Fibroblast of skin of left quadriceps (primary cell): Measurements from ENCODE around the gene OR6Y1.

Source experiments
- DNase-seq, 2 experiments: peaks; one replicate each; pipeline ENCODE4 v3.0.0-alpha.2; 2013; ENCODE audit warnings: low read depth in 2 of 2

OR6Y1 gene, protein sequence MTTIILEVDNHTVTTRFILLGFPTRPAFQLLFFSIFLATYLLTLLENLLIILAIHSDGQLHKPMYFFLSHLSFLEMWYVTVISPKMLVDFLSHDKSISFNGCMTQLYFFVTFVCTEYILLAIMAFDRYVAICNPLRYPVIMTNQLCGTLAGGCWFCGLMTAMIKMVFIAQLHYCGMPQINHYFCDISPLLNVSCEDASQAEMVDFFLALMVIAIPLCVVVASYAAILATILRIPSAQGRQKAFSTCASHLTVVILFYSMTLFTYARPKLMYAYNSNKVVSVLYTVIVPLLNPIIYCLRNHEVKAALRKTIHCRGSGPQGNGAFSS

DNA sequence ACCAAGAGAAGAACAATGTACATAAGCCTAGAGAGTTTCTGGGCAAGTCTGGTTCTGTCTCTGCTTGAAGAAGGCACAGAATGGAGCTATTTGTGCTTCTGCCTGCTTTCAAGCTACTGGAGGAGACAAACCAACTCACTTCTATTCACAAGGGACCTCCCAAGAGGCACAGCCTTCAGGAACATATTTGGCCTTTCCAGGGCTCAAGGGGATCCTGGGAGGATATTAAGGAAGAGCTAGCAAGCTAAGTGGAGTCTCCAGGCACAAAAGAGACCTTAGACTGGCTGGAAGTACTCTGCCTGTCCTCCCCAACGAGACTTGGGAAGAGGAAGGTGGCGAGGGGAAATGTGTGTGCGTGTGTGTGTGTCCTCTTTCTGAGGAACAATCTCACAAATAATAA lies at the start of gene OR6Y1:
Gene OR6Y1, minus strand, starts transcription at position 54 of the 400 bp plus-strand sequence. CDS start 6,300 bp downstream, outside the sequence.
- DNase-seq = no peak

GRCh38 chr1:158600735-158601134 lies 46.5 kb upstream of the OR6Y1 start:
- no peak for DNase-seq

- DNase-seq = no peak
Measured at GRCh38 chr1:158586942-158587341, 32.7 kb upstream of the OR6Y1 start.

DNA sequence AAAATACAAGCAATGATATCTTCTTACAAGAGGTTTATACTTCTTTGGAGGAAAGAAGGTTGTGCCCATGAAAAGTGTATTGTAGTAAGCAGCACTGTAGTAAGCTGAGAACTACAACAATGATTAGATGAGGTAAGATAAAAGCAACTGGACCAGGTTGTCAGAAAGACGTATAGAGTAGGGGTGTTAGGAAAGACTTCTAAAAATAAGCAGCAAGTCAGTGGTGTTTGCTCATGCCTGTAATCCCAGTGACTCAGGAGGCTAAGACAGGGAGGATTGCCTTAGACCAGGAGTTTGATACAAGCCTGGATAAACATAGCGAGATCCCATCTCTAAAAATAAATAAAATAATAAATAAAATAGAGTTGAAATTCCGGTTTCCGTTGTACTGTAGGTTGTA lies 29.8 kb upstream of the OR6Y1 start:
- no peak for DNase-seq

DNA sequence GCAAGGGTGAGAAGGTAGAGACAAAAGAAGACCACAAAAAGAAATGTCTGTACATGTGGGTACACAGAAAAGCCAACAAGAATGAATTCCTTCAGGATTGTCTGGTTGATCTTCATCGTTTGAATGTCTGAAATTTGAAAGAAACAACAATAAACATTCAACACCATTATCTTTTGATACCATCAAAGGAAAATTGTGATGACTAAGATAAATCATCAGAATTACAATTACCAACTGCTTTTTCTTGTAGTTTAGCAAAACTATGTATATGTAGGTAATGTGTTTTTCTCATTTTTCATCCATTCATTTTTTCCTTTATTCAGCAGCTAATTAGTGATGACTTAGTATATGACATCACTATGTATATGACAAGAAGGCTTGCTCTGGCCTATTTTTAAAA lies 25.5 kb upstream of the OR6Y1 start, which contains the start of gene OR10X1:
Gene OR10X1, minus strand, starts transcription at position 167 of the 400 bp plus-strand sequence. Its CDS starts 0 bp downstream, at position 167.
- no peak for DNase-seq

DNA sequence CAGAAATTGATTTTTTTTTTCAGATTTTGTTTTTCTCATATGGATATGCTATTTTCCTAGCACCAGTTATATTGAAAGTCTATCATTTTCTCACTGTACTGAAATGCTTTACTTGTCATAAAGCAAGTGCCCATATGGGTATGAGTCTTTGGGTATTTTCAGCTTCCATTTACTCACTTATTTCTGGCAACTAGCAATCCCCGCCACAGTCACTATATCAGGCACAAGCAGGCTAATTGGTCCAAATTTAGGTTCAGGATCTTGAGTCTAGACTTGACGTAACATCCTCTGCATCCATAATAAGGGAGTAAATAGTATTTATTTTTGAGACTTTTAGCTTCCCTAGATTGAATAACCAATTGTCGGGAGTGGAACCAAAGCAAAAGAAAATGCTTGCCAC lies 23.4 kb upstream of the OR6Y1 start:
- no peak for DNase-seq

- DNase-seq = no peak
Measured at GRCh38 chr1:158572226-158572625, 18.0 kb upstream of the OR6Y1 start.

- no peak for DNase-seq
Measured at GRCh38 chr1:158570480-158570879, 16.3 kb upstream of the OR6Y1 start, which contains the start of gene OR6P1. OR6P1 (minus strand) TSS chr1:158570580; CDS start chr1:158563604, 6,976 bp downstream.

DNA sequence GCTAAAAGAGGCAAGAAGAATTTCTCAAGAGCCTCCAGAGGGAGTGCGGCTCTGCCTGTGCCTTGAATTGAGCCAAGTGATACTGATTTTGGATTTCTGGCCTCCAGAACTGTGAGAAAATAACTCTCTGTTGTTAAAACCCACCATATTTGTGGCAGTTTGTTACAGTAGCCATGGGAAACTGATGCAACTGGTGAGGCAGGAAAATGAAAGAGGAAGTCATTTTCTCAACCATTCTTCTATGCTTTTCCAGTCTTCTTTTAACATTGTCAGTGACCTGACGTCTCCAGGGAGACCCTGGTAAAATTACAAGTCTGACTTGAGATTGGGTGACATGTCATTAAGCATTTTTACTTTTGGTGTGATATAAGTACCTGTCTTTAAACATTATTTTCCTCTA lies 10.4 kb upstream of the OR6Y1 start:
- no peak for DNase-seq

GRCh38 chr1:158563853-158564252 lies 9.6 kb upstream of the OR6Y1 start:
- no peak for DNase-seq

GRCh38 chr1:158559696-158560095 lies 5.5 kb upstream of the OR6Y1 start:
- DNase-seq = no peak

GRCh38 chr1:158552296-158552695 lies 1.9 kb downstream of the OR6Y1 start:
- no peak for DNase-seq

- no peak for DNase-seq
Measured at GRCh38 chr1:158547533-158547932, 6.7 kb downstream of the OR6Y1 start.

- DNase-seq = no peak
Measured at GRCh38 chr1:158537609-158538008, 16.6 kb downstream of the OR6Y1 start.

DNA sequence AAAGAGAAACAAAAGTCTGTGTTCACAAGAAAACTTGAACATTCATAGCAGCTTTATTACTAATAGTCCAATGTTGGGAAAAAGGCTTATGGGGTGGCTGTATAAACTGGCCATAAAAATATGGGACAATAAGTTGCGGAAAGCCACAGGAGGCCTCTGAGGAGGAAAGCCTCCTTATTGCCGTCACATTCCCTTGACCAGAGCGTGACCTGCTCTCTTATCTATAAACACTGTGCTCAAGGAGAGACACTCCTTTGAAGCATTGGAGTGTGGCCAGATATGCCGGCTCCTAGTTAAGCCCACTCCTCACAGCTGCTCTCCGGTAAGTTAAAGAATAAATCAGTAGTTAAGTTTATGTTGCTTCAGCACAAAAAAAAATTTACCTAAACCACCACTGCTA lies 19.7 kb downstream of the OR6Y1 start:
- no peak for DNase-seq

- no peak for DNase-seq
Measured at GRCh38 chr1:158527190-158527815, 26.9 kb downstream of the OR6Y1 start.

DNA sequence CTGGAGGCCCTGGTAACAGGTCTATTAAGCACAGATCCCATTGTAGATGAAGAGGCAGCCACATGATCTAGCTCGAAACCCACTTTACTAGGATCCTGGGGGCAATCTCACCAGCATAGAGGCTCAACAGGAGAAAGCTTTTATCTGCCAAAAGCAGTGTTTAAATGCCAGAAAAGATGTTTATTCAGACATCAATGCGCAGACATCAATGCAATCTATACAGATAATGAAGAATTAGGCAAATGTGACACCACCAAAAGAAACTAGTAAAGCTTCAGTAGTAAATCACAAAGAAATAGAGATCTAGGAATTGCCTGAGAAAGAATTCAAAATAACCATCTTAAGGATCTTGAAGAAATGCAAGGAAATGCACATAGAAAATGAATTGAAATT lies 32.5 kb downstream of the OR6Y1 start:
- no peak for DNase-seq

DNA sequence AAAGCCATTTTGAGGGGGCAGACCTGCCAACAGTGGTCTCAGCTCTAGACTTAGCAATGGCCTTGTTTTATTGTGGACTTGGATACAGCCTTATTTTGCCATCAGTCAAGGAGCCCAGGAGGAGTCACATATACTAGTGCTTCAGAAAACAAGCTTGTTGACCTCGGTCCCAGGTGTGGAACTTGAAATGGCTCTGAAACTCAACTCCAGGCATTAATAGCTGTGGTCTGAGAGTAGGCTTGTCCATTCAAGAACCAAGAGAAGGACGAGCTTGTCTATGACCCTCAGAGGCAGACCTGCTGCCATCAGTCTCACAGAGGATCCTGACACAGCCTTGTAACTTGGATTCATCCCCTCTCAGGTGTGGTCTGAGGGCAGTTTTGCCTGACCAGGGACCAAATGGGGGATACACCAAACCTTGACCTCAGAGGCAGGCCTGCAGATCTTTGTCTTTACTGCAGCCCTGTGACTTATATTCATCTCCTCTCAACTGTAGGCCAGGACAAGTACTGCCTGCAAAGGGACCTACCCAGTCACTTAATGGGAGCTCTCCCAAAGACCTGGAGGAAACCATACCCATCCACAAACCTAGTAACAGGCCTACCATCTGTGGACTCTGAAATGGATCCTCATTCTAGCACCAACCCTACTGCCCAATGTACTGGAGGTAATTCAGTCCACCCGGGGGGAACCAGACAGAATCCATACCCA lies 33.1 kb downstream of the OR6Y1 start:
- no peak for DNase-seq

GRCh38 chr1:158520021-158520420 lies 34.2 kb downstream of the OR6Y1 start:
- DNase-seq = no peak

DNA sequence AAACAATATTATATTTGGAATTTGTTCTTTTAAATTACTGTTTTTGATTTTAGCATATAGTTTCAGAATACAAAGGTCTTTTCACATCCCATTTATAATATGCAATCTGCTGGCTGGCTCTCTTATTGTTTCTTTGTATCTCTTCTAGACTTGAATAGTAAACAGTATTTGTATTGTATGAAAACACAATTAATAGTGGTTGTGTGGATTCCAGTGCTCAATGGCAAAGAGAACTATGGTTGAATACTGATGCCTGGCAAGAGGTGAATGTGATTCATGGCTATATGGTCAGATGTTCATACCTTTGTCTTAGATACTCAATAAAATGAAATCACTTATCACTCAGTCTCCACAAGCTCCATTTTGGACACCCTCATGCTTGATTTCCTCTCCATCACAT lies 37.2 kb downstream of the OR6Y1 start:
- no peak for DNase-seq

DNA sequence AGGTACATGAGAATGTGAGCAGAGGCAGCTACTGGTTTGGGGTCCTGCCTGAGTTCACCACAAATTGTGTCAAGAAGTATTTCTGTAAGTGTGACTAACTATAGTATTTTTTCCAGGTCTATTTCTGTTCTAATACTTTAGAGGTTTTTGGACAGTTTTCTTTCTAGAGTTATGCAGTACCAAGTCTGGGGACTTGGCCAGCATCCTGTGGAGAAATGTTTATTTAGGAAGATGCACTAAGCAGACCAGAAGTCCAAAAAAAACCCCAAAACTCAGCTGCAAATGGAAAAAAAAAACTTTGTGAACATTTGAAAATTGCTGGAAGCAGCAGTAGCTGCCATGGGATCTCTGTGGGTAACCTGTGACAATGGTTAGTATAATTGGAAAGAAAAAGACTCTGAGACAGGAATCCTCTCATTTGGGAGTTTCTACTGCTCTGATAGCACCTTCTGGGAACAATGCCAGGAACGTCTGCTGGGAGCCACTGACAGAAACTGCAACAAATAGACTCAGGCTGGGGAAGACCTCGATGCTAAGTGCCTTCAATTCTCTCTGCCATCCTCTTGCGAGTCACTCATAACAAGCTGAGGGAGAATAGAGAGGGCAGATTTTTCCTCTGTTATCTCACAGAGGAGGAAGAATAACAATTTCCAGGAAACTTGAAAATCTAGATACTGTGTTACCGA lies 44.6 kb downstream of the OR6Y1 start:
- DNase-seq = no peak

DNA sequence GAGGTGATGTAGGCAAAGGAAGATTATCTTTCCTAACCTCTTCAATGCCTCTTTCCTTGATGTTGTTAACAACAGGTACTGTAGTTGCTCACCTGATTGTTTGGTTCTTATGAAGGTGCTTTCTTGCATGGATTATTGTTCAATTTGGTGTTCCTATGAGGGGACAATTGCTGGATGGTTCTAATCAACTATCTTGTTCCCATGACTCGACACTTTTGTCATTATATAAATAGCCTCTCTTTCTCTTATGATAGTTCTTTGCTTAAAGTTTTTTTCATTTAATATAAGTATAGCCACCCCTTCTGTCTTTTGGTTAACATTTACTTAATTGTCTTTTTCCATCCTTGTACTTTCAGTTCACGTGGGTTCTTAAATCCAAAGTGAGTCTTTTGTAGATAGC lies 46.7 kb downstream of the OR6Y1 start:
- no peak for DNase-seq
